GM19395 (cell line): Measurements from ENCODE around the gene B3GNT9.

Source experiments
- ATAC-seq: cut with Tn5 transposase; IDR thresholded peaks from one replicate; pipeline ENCODE4 v1.9.1; 2021; ENCODE audit warnings: mild to moderate bottlenecking, moderate library complexity; ENCODE audit not compliant: unreplicated experiment

Gene B3GNT9

GRCh38 chr16:67115639-67116038, 35.2 kb downstream of the B3GNT9 start:
- ATAC-seq = no peak

- no peak for ATAC-seq
Measured at GRCh38 chr16:67114793-67115192, 36.0 kb downstream of the B3GNT9 start.

GRCh38 chr16:67112591-67113399, 38.0 kb downstream of the B3GNT9 start:
- no peak for ATAC-seq

GRCh38 chr16:67111951-67112444, 38.8 kb downstream of the B3GNT9 start:
- no peak for ATAC-seq

- peak; percentile 79 for ATAC-seq
Measured at GRCh38 chr16:67109407-67110135, 41.2 kb downstream of the B3GNT9 start, which contains the start of gene PHAF1. Gene PHAF1, plus strand, starts transcription at chr16:67109941. Its CDS starts 235 bp downstream, at chr16:67110176.

GRCh38 chr16:67108931-67109406, 41.8 kb downstream of the B3GNT9 start:
- no peak for ATAC-seq

GRCh38 chr16:67108489-67108888, 42.3 kb downstream of the B3GNT9 start:
- no peak for ATAC-seq

- no peak for ATAC-seq
Measured at GRCh38 chr16:67105881-67106280, 44.9 kb downstream of the B3GNT9 start.

- ATAC-seq = no peak
Measured at GRCh38 chr16:67105246-67105645, 45.6 kb downstream of the B3GNT9 start.

- no peak for ATAC-seq
Measured at GRCh38 chr16:67104845-67105244, 46.0 kb downstream of the B3GNT9 start.

- ATAC-seq = no peak
Measured at GRCh38 chr16:67104061-67104460, 46.7 kb downstream of the B3GNT9 start.

- no peak for ATAC-seq
Measured at GRCh38 chr16:67101311-67102082, 49.3 kb downstream of the B3GNT9 start.

- ATAC-seq = no peak
Measured at GRCh38 chr16:67100569-67101310, 50.1 kb downstream of the B3GNT9 start.

- no peak for ATAC-seq
Measured at GRCh38 chr16:67098599-67098998, 52.2 kb downstream of the B3GNT9 start.
